HG02588 (cell line): Measurements from ENCODE around the gene JAKMIP2.
"Not testable (repeated sequence)": the region's sequence is repeated elsewhere in the genome, so short reads cannot be mapped to it uniquely, and the experiment has no call there.

Source experiments
- ATAC-seq: cut with Tn5 transposase; IDR thresholded peaks from one replicate; pipeline ENCODE4 v1.9.1; 2021; ENCODE audit warnings: mild to moderate bottlenecking, moderate library complexity; ENCODE audit not compliant: unreplicated experiment

The JAKMIP2 gene

GRCh38 chr5:147617711-147618350, 164.7 kb downstream of the JAKMIP2 start:
- ATAC-seq, result no peak

- no peak for ATAC-seq
Measured at GRCh38 chr5:147617191-147617606, 165.3 kb downstream of the JAKMIP2 start.

- ATAC-seq, result no peak
Measured at GRCh38 chr5:147616421-147616820, 166.1 kb downstream of the JAKMIP2 start.

- ATAC-seq, result no peak
Measured at GRCh38 chr5:147613359-147613758, 169.2 kb downstream of the JAKMIP2 start.

- no peak for ATAC-seq
Measured at GRCh38 chr5:147611483-147611882, 171.0 kb downstream of the JAKMIP2 start.

- no peak for ATAC-seq
Measured at GRCh38 chr5:147610798-147611197, 171.7 kb downstream of the JAKMIP2 start.

- ATAC-seq, result no peak
Measured at GRCh38 chr5:147601652-147602051, 180.9 kb downstream of the JAKMIP2 start.

GRCh38 chr5:147591120-147591519, 191.4 kb downstream of the JAKMIP2 start:
- ATAC-seq, result no peak

- ATAC-seq, result no peak
Measured at GRCh38 chr5:147590096-147590495, 192.4 kb downstream of the JAKMIP2 start.

- no peak for ATAC-seq
Measured at GRCh38 chr5:147586832-147587231, 195.7 kb downstream of the JAKMIP2 start.

- ATAC-seq, result no peak
Measured at GRCh38 chr5:147586221-147586620, 196.3 kb downstream of the JAKMIP2 start.

GRCh38 chr5:147582272-147582671, 200.3 kb downstream of the JAKMIP2 start:
- not testable (repeated sequence) for ATAC-seq

GRCh38 chr5:147580418-147580817, 202.1 kb downstream of the JAKMIP2 start:
- ATAC-seq, result not testable (repeated sequence)

GRCh38 chr5:147578228-147579024, 204.1 kb downstream of the JAKMIP2 start:
- no peak for ATAC-seq

- peak; percentile 77 for ATAC-seq
Measured at GRCh38 chr5:147576646-147577535, 205.6 kb downstream of the JAKMIP2 start.

GRCh38 chr5:147575598-147575997, 206.9 kb downstream of the JAKMIP2 start:
- ATAC-seq, result no peak

- ATAC-seq, result no peak
Measured at GRCh38 chr5:147573211-147573610, 209.3 kb downstream of the JAKMIP2 start.

- no peak for ATAC-seq
Measured at GRCh38 chr5:147568710-147569406, 213.7 kb downstream of the JAKMIP2 start.

- no peak for ATAC-seq
Measured at GRCh38 chr5:147567917-147568598, 214.5 kb downstream of the JAKMIP2 start.

- ATAC-seq, result no peak
Measured at GRCh38 chr5:147565524-147565923, 217.0 kb downstream of the JAKMIP2 start.
